ENCODE data around the gene TRIM45.

Gene TRIM45

DNA sequence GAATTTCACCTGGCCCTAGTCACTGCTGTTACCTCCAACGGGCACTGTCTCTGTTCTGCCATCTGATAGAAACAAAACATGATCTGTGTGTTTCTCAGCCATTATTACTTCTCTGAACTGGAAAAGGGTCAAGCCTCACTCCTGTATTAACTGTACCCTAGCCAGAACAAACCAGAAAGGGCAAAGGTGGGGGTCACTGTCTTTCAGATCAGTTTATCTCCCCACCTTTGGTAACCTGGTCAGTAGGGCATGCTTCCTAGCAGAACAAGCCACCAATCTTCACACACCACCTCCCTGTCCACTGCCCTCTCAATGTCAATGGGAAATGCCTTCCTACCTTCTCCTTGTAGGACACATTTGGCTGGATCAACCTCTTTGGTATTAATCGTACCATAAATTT lies 3.9 kb downstream of the TRIM45 start:
- H3K9ac ChIP-seq (ENCODE audit: low read depth in 1 of 2, low read length in 2 of 2), result no peak overlapping the region
- peak overlapping the region in 1 of 2 donors; percentile 14 for H3K4me3 ChIP-seq (ENCODE audit: low read depth in 1 of 2, low read length in 2 of 2)
- H3K27me3 ChIP-seq (ENCODE audit: control insufficient read depth in 1 of 2, insufficient read depth in 2 of 2, low read length in 2 of 2), result no peaks in the 10 kb centered on the region
- H3K36me3 ChIP-seq (ENCODE audit: control insufficient read depth in 1 of 2, insufficient read depth in 2 of 2, low read length in 2 of 2), result peaks cover 0 to 9% of the 10 kb centered on the region in 2 donors
- no peaks in the 10 kb centered on the region for H3K9me3 ChIP-seq (ENCODE audit: control insufficient read depth in 1 of 2, low read length in 2 of 2)
- no peak overlapping the region for H3K27ac ChIP-seq (ENCODE audit: low read depth, low read length)
- H3K4me1 ChIP-seq (ENCODE audit: control insufficient read depth in 1 of 2, insufficient read depth in 2 of 2, low read length in 2 of 2), result peaks cover 33 to 37% of the 10 kb centered on the region in 2 donors

- Histone ChIP-seq H3K4me3 (ENCODE audit: low read depth in 1 of 2, low read length in 2 of 2) (no peak overlapping the region), H3K27me3 (ENCODE audit: control insufficient read depth in 1 of 2, insufficient read depth in 2 of 2, low read length in 2 of 2) (no peaks in the 10 kb centered on the region), H3K36me3 (ENCODE audit: control insufficient read depth in 1 of 2, insufficient read depth in 2 of 2, low read length in 2 of 2) (peaks cover 0 to 11% of the 10 kb centered on the region in 2 donors), H3K9ac (ENCODE audit: low read depth in 1 of 2, low read length in 2 of 2) (no peak overlapping the region), H3K27ac (ENCODE audit: low read depth, low read length) (no peak overlapping the region), H3K9me3 (ENCODE audit: control insufficient read depth in 1 of 2, low read length in 2 of 2) (no peaks in the 10 kb centered on the region), H3K4me1 (ENCODE audit: control insufficient read depth in 1 of 2, insufficient read depth in 2 of 2, low read length in 2 of 2) (peaks cover 27 to 32% of the 10 kb centered on the region in 2 donors)
Measured at GRCh38 chr1:117116784-117117130, 4.8 kb downstream of the TRIM45 start.

DNA sequence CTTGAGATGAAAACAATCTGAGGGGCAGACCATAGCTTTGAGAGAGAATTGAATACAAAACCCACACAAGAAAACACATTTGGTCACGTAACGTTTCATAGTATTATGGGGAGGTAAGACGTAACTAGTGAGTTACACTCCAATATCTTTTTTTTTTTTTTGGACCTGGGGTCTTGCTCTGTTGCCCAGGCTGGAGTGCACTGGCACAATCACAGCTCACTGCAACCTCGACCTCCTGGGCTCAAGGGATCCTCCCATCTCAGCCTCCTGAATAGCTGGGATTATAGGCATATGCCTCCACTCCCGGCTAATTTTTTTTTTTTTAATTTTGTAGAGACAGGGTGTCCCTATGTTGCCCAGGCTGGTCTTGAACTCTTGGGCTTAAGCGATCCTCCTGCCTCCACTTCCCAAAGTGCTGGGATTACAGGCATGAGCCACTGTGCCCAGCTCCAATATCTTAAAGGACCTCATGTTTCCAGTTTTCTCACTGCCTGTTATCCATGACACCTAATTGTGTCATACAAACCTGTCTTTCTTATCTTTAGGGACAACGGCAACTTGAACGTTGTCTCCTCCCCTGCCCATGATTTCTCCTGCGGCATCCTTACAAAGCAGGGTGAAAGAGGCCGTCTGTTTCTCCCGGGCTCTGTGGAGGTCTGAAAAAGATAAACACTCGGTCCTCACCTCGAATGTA lies 5.3 kb downstream of the TRIM45 start:
- peaks cover 27 to 32% of the 10 kb centered on the region in 2 donors for H3K4me1 ChIP-seq (ENCODE audit: control insufficient read depth in 1 of 2, insufficient read depth in 2 of 2, low read length in 2 of 2)
- H3K9me3 ChIP-seq (ENCODE audit: control insufficient read depth in 1 of 2, low read length in 2 of 2), result no peaks in the 10 kb centered on the region
- H3K4me3 ChIP-seq (ENCODE audit: low read depth in 1 of 2, low read length in 2 of 2), result no peak overlapping the region
- H3K36me3 ChIP-seq (ENCODE audit: control insufficient read depth in 1 of 2, insufficient read depth in 2 of 2, low read length in 2 of 2), result peaks cover 0 to 12% of the 10 kb centered on the region in 2 donors
- no peak overlapping the region for H3K27ac ChIP-seq (ENCODE audit: low read depth, low read length)
- H3K9ac ChIP-seq (ENCODE audit: low read depth in 1 of 2, low read length in 2 of 2), result no peak overlapping the region
- H3K27me3 ChIP-seq (ENCODE audit: control insufficient read depth in 1 of 2, insufficient read depth in 2 of 2, low read length in 2 of 2), result no peaks in the 10 kb centered on the region

DNA sequence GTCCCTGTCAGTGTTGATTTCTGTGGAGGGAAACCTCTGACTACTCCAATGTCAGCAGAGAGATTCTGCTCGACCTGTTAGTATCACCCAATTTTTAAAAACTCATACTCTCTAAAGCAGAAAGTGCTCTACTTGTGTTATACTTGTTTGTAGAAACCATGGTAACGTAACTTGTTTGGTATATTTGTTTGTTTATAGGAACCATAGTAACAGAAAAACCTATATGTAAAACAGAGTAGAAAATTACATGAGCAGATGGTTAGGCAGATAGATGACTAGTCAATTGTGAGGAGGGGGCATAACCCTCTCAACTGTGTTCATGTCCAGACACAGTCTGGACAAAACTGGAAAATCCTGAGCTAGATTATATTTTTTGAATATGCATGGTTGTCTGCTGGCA lies 6.7 kb downstream of the TRIM45 start:
- H3K27me3 ChIP-seq (ENCODE audit: control insufficient read depth in 1 of 2, insufficient read depth in 2 of 2, low read length in 2 of 2), result no peaks in the 10 kb centered on the region
- peaks cover 0 to 14% of the 10 kb centered on the region in 2 donors for H3K36me3 ChIP-seq (ENCODE audit: control insufficient read depth in 1 of 2, insufficient read depth in 2 of 2, low read length in 2 of 2)
- H3K9me3 ChIP-seq (ENCODE audit: control insufficient read depth in 1 of 2, low read length in 2 of 2), result no peaks in the 10 kb centered on the region
- peaks cover 16 to 19% of the 10 kb centered on the region in 2 donors for H3K4me1 ChIP-seq (ENCODE audit: control insufficient read depth in 1 of 2, insufficient read depth in 2 of 2, low read length in 2 of 2)
- H3K9ac ChIP-seq (ENCODE audit: low read depth in 1 of 2, low read length in 2 of 2), result no peak overlapping the region
- H3K27ac ChIP-seq (ENCODE audit: low read depth, low read length), result no peak overlapping the region
- H3K4me3 ChIP-seq (ENCODE audit: low read depth in 1 of 2, low read length in 2 of 2), result no peak overlapping the region

DNA sequence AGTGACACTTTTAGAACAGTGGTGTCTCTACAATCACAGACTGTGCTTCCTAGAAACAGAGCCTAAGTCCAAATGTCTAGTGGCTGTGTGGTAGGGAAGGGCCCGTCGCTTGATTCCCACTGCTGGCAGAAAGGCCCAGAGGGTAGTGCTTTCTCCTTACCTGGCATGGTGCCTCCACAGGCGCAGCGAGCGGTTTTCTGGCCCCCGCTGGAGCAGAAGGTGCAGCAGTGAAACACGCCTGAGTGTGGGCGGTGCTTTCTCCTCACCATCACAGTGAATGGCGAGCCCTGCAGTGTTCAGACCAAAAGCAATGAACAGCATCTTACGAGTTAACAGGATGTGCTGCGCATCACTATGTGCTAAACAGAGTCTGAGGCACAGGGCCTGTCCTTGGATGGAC lies 8.3 kb downstream of the TRIM45 start:
- Histone ChIP-seq H3K9me3 (ENCODE audit: control insufficient read depth in 1 of 2, low read length in 2 of 2) (no peaks in the 10 kb centered on the region), H3K36me3 (ENCODE audit: control insufficient read depth in 1 of 2, insufficient read depth in 2 of 2, low read length in 2 of 2) (peaks cover 0 to 14% of the 10 kb centered on the region in 2 donors), H3K4me1 (ENCODE audit: control insufficient read depth in 1 of 2, insufficient read depth in 2 of 2, low read length in 2 of 2) (peaks cover 12 to 14% of the 10 kb centered on the region in 2 donors), H3K9ac (ENCODE audit: low read depth in 1 of 2, low read length in 2 of 2) (no peak overlapping the region), H3K27ac (ENCODE audit: low read depth, low read length) (no peak overlapping the region), H3K27me3 (ENCODE audit: control insufficient read depth in 1 of 2, insufficient read depth in 2 of 2, low read length in 2 of 2) (no peaks in the 10 kb centered on the region), H3K4me3 (ENCODE audit: low read depth in 1 of 2, low read length in 2 of 2) (no peak overlapping the region)

GRCh38 chr1:117112047-117112717 lies 9.4 kb downstream of the TRIM45 start:
- Histone ChIP-seq H3K4me3 (ENCODE audit: low read depth in 1 of 2, low read length in 2 of 2) (no peak overlapping the region), H3K27ac (ENCODE audit: low read depth, low read length) (no peak overlapping the region), H3K9me3 (ENCODE audit: control insufficient read depth in 1 of 2, low read length in 2 of 2) (no peaks in the 10 kb centered on the region), H3K4me1 (ENCODE audit: control insufficient read depth in 1 of 2, insufficient read depth in 2 of 2, low read length in 2 of 2) (peaks cover 3 to 4% of the 10 kb centered on the region in 2 donors), H3K9ac (ENCODE audit: low read depth in 1 of 2, low read length in 2 of 2) (no peak overlapping the region), H3K36me3 (ENCODE audit: control insufficient read depth in 1 of 2, insufficient read depth in 2 of 2, low read length in 2 of 2) (peaks cover 0 to 14% of the 10 kb centered on the region in 2 donors), H3K27me3 (ENCODE audit: control insufficient read depth in 1 of 2, insufficient read depth in 2 of 2, low read length in 2 of 2) (no peaks in the 10 kb centered on the region)

GRCh38 chr1:117110774-117111173 lies 10.8 kb downstream of the TRIM45 start:
- Histone ChIP-seq H3K27ac (ENCODE audit: low read depth, low read length) (no peak overlapping the region), H3K36me3 (ENCODE audit: control insufficient read depth in 1 of 2, insufficient read depth in 2 of 2, low read length in 2 of 2) (peaks cover 0 to 14% of the 10 kb centered on the region in 2 donors)

GRCh38 chr1:117107364-117107763 lies 14.2 kb downstream of the TRIM45 start:
- Histone ChIP-seq H3K9ac (ENCODE audit: low read depth in 1 of 2, low read length in 2 of 2) (no peak overlapping the region), H3K27ac (ENCODE audit: low read depth, low read length) (no peak overlapping the region), H3K4me3 (ENCODE audit: low read depth in 1 of 2, low read length in 2 of 2) (no peak overlapping the region), H3K36me3 (ENCODE audit: control insufficient read depth in 1 of 2, insufficient read depth in 2 of 2, low read length in 2 of 2) (peaks cover 8 to 15% of the 10 kb centered on the region in 2 donors), H3K27me3 (ENCODE audit: control insufficient read depth in 1 of 2, insufficient read depth in 2 of 2, low read length in 2 of 2) (no peaks in the 10 kb centered on the region), H3K4me1 (ENCODE audit: control insufficient read depth in 1 of 2, insufficient read depth in 2 of 2, low read length in 2 of 2) (no peaks in the 10 kb centered on the region), H3K9me3 (ENCODE audit: control insufficient read depth in 1 of 2, low read length in 2 of 2) (no peaks in the 10 kb centered on the region)

More at GRCh38 chr1:117110774-117111173, 10.8 kb downstream of the TRIM45 start:
- Histone ChIP-seq H3K4me3 (ENCODE audit: low read depth in 1 of 2, low read length in 2 of 2) (no peak overlapping the region), H3K4me1 (ENCODE audit: control insufficient read depth in 1 of 2, insufficient read depth in 2 of 2, low read length in 2 of 2) (no peaks in the 10 kb centered on the region), H3K9me3 (ENCODE audit: control insufficient read depth in 1 of 2, low read length in 2 of 2) (no peaks in the 10 kb centered on the region), H3K9ac (ENCODE audit: low read depth in 1 of 2, low read length in 2 of 2) (no peak overlapping the region), H3K27me3 (ENCODE audit: control insufficient read depth in 1 of 2, insufficient read depth in 2 of 2, low read length in 2 of 2) (no peaks in the 10 kb centered on the region)

- H3K9me3 ChIP-seq (ENCODE audit: control insufficient read depth in 1 of 2, low read length in 2 of 2), result no peaks in the 10 kb centered on the region
- H3K9ac ChIP-seq (ENCODE audit: low read depth in 1 of 2, low read length in 2 of 2), result no peak overlapping the region
- H3K4me3 ChIP-seq (ENCODE audit: low read depth in 1 of 2, low read length in 2 of 2), result no peak overlapping the region
- peaks cover 11 to 20% of the 10 kb centered on the region in 2 donors for H3K36me3 ChIP-seq (ENCODE audit: control insufficient read depth in 1 of 2, insufficient read depth in 2 of 2, low read length in 2 of 2)
- H3K4me1 ChIP-seq (ENCODE audit: control insufficient read depth in 1 of 2, insufficient read depth in 2 of 2, low read length in 2 of 2), result no peaks in the 10 kb centered on the region
- H3K27ac ChIP-seq (ENCODE audit: low read depth, low read length), result no peak overlapping the region
- H3K27me3 ChIP-seq (ENCODE audit: control insufficient read depth in 1 of 2, insufficient read depth in 2 of 2, low read length in 2 of 2), result no peaks in the 10 kb centered on the region
Measured at GRCh38 chr1:117106478-117106877, 15.1 kb downstream of the TRIM45 start.

DNA sequence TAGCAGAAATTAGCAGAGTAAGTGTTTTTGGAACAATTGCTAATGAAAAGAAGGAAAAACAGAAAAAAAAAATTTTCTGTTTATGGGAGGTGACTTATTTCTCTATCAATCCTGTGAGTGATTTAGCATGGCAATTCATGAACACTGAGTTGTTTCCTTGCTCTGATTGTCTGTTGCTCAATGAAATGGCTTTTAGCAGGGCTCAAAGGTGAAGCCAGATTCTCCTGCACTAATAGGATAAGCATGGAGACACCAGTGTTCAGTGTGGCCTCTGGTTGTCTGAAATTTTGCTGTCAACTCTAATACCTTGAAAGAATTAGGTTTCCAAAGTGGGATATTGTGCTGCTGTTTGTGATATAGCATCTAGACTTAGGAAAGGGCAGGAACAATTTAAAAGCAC lies 15.8 kb downstream of the TRIM45 start:
- Histone ChIP-seq H3K9ac (ENCODE audit: low read depth in 1 of 2, low read length in 2 of 2) (no peak overlapping the region), H3K27ac (ENCODE audit: low read depth, low read length) (no peak overlapping the region), H3K27me3 (ENCODE audit: control insufficient read depth in 1 of 2, insufficient read depth in 2 of 2, low read length in 2 of 2) (no peaks in the 10 kb centered on the region), H3K4me3 (ENCODE audit: low read depth in 1 of 2, low read length in 2 of 2) (no peak overlapping the region), H3K36me3 (ENCODE audit: control insufficient read depth in 1 of 2, insufficient read depth in 2 of 2, low read length in 2 of 2) (peaks cover 11 to 21% of the 10 kb centered on the region in 2 donors), H3K4me1 (ENCODE audit: control insufficient read depth in 1 of 2, insufficient read depth in 2 of 2, low read length in 2 of 2) (no peaks in the 10 kb centered on the region), H3K9me3 (ENCODE audit: control insufficient read depth in 1 of 2, low read length in 2 of 2) (no peaks in the 10 kb centered on the region)
